GM18951 (cell line): Measurements from ENCODE around the gene SLC35F4.
"Not testable (repeated sequence)": the region's sequence is repeated elsewhere in the genome, so short reads cannot be mapped to it uniquely, and the experiment has no call there.

ENCODE experiments used
- POLR2A ChIP-seq: IDR thresholded peaks from 4 replicates; pipeline ENCODE4 v1.6.1; 2011; ENCODE audit warnings: mild to moderate bottlenecking; ENCODE audit not compliant: insufficient read length, insufficient read depth; ENCODE audit errors: extremely low read depth
- in situ Hi-C: fragments of 300-500 bp; cut with MboI; formaldehyde crosslinking; loops from one replicate; pipeline ENCODE4 v1.12.0; 2022; ENCODE audit warnings: low sequenced_read_pairs, mixed read lengths, inconsistent platforms; ENCODE audit not compliant: unreplicated experiment

SLC35F4 gene

GRCh38 chr14:57714487-57714931 is 151.4 kb downstream of the SLC35F4 start:
- TF ChIP-seq POLR2A, result no peak
- in situ Hi-C loops, result no loop called here

GRCh38 chr14:57712698-57713097 is 153.2 kb downstream of the SLC35F4 start:
- in situ Hi-C loops, result no loop called here

GRCh38 chr14:57712102-57712501 is 153.8 kb downstream of the SLC35F4 start:
- in situ Hi-C loops, result no loop called here
- TF ChIP-seq POLR2A, result no peak

More at GRCh38 chr14:57712698-57713097, 153.2 kb downstream of the SLC35F4 start:
- no peak for TF ChIP-seq POLR2A

GRCh38 chr14:57709909-57710308 is 156.0 kb downstream of the SLC35F4 start:
- TF ChIP-seq POLR2A, result no peak
- in situ Hi-C loops, result no loop called here

- in situ Hi-C loops, result not testable (repeated sequence)
Observed at GRCh38 chr14:57709086-57709485, 156.8 kb downstream of the SLC35F4 start.

- in situ Hi-C loops, result no loop called here
- TF ChIP-seq POLR2A, result no peak
Observed at GRCh38 chr14:57707219-57707618, 158.7 kb downstream of the SLC35F4 start.

GRCh38 chr14:57704763-57705162 is 161.1 kb downstream of the SLC35F4 start:
- TF ChIP-seq POLR2A, result no peak
- in situ Hi-C loops, result no loop called here

- in situ Hi-C loops, result loop anchor here (10.0 kb wide), 1 partner anchor 175 kb away; no protein-coding TSS in a partner anchor
- TF ChIP-seq POLR2A, result no peak
Observed at GRCh38 chr14:57699947-57700346, 165.9 kb downstream of the SLC35F4 start.

GRCh38 chr14:57692671-57693070 is 173.2 kb downstream of the SLC35F4 start:
- in situ Hi-C loops, result loop anchor here (10.0 kb wide), 1 partner anchor 182 kb away; no protein-coding TSS in a partner anchor

GRCh38 chr14:57687416-57687815 is 178.5 kb downstream of the SLC35F4 start:
- TF ChIP-seq POLR2A, result no peak
- in situ Hi-C loops, result no loop called here

More at GRCh38 chr14:57692671-57693070, 173.2 kb downstream of the SLC35F4 start:
- TF ChIP-seq POLR2A, result no peak

GRCh38 chr14:57686304-57686703 is 179.6 kb downstream of the SLC35F4 start:
- no peak for TF ChIP-seq POLR2A
- in situ Hi-C loops, result no loop called here

GRCh38 chr14:57671021-57671420 is 194.9 kb downstream of the SLC35F4 start:
- no peak for TF ChIP-seq POLR2A
- in situ Hi-C loops, result no loop called here

- TF ChIP-seq POLR2A, result no peak
- in situ Hi-C loops, result no loop called here
Observed at GRCh38 chr14:57660208-57660607, 205.7 kb downstream of the SLC35F4 start.

- in situ Hi-C loops, result no loop called here
- no peak for TF ChIP-seq POLR2A
Observed at GRCh38 chr14:57659052-57659451, 206.8 kb downstream of the SLC35F4 start.

- TF ChIP-seq POLR2A, result no peak
- in situ Hi-C loops, result no loop called here
Observed at GRCh38 chr14:57657487-57657886, 208.4 kb downstream of the SLC35F4 start.
